HepG2 (cell line): Measurements from ENCODE around the gene FAAP20. TPM values are rescaled to one million over a fixed set of nuclear protein-coding genes. Genes with fewer than 3 reads are reported as not detected.
A peak's percentile ranks its signal among the peaks of the same experiment; 100 is the strongest.

ENCODE experiments used
- CEBPB ChIP-seq: IDR thresholded peaks from 2 replicates; pipeline ENCODE4 v1.6.1; 2011; ENCODE audit warnings: low read depth, low read length, improper control_type of control experiment, borderline replicate concordance
- DMTF1 ChIP-seq: sonication (generic); formaldehyde crosslinking; IDR thresholded peaks from 2 replicates; pipeline ENCODE4 v1.4.0; 2020; ENCODE audit warnings: mild to moderate bottlenecking, missing genetic modification reagents
- GLI4 ChIP-seq: sonication (generic); formaldehyde crosslinking; IDR thresholded peaks from 2 replicates; pipeline ENCODE4 v1.5.1; 2020; ENCODE audit warnings: missing genetic modification reagents, mild to moderate bottlenecking, moderate library complexity, borderline replicate concordance
- GLMP ChIP-seq: sonication (generic); formaldehyde crosslinking; IDR thresholded peaks from 2 replicates; pipeline ENCODE4 v1.9.0; 2021; ENCODE audit warnings: missing genetic modification reagents, mild to moderate bottlenecking, borderline replicate concordance
- HNF4A ChIP-seq: sonication (generic); formaldehyde crosslinking; IDR thresholded peaks from 2 replicates; pipeline ENCODE4 v1.4.0; 2020; ENCODE audit warnings: missing genetic modification reagents
- PAXIP1 ChIP-seq: sonication (generic); formaldehyde crosslinking; conservative IDR thresholded peaks from 2 replicates; pipeline ENCODE4 v1.4.0; 2020; ENCODE audit warnings: mild to moderate bottlenecking, missing genetic modification reagents, moderate library complexity
- SNAI1 ChIP-seq: sonication (generic); formaldehyde crosslinking; IDR thresholded peaks from 2 replicates; pipeline ENCODE4 v1.5.0; 2020; ENCODE audit warnings: mild to moderate bottlenecking, missing genetic modification reagents, borderline replicate concordance
- TFE3 ChIP-seq: IDR thresholded peaks from 2 replicates; pipeline ENCODE4 v1.6.1; 2016
- ZIK1 ChIP-seq: sonication (generic); formaldehyde crosslinking; IDR thresholded peaks from 2 replicates; pipeline ENCODE4 v1.5.0; 2020; ENCODE audit warnings: mild to moderate bottlenecking, low read depth, missing genetic modification reagents, borderline replicate concordance
- ZNF639 ChIP-seq: conservative IDR thresholded peaks from 2 replicates; pipeline ENCODE4 v1.6.1; 2018; ENCODE audit warnings: missing genetic modification reagents
- polyA plus RNA-seq, 8 experiments: library from polyadenylated mRNA; depleted of rRNA in 3 of 8; stranded (reverse) in 7 of 8; unstranded in 1 of 8; fragments of >200 nt; fragmentation: Illumina TruSeq in 4 of 8; extraction: Trizol in 4 of 8; gene quantifications; 2 replicates each; pipeline versions ENCODE4 v1.2.1 to v1.2.3, GENCODE V29; 2011 to 2016; ENCODE audit warnings: low read depth in 4 of 8, missing spikeins in 1 of 8, mixed read lengths in 1 of 8; ENCODE audit not compliant: insufficient read depth in 1 of 8
- total RNA-seq, 5 experiments: library from RNA; depleted of rRNA; stranded (reverse); fragments of >200 nt; fragmentation: Illumina TruSeq; extraction: Trizol; gene quantifications; 2 replicates each; pipeline ENCODE4 v1.2.3, GENCODE V29; 2016; ENCODE audit warnings: low read depth in 1 of 5
- TF ChIP-seq, protein P1 (sequence below): sonication (generic); formaldehyde crosslinking; IDR thresholded peaks from 2 replicates; pipeline ENCODE4; 2020; ENCODE audit warnings: missing genetic modification reagents, mild to moderate bottlenecking, borderline replicate concordance
- TF ChIP-seq, protein P2 (sequence below): sonication (generic); formaldehyde crosslinking; IDR thresholded peaks from 2 replicates; pipeline ENCODE4 v1.5.1; 2020; ENCODE audit warnings: missing genetic modification reagents, mild to moderate bottlenecking, borderline replicate concordance

The FAAP20 gene
- total and polyA plus RNA-seq, 2 of the 13 experiments (the other 11 are each of a cell fraction or from before 2014, with no cell fraction given): 9.6 to 10.8 TPM

DNA sequence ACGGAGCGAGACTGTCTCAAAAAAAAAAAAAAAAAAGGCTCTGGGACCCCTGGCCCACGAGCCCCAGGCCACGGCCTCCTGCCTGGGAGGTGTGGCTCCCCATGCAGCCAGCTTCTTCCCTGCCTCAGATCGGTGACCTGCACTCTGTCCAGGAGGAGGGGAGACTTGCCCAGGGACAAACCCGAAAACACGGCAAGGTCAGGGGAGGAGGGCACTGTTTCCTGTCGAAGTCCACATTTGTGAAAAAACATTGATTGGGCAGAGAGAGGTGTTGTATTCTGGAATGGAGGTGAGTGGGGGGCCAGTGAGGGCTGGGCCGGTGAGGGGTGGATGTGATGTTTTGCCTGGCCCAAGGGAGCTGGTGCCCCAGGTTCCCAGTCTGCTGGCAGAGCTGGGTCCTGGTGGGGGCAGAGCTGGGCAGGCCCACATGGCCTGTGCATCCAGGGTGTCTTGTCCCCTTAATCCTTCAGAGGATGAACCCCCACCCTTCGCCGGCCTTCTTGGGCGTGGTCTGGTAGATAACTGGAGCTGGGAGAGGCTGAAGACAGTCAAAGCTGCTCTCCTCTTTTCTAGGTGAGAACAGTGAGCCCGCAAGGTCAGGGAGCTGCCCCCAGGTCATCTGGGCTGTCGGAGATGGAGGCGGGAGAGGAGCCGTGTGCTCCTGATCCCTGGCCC, 12.4 kb upstream of the FAAP20 start (continued):
- TF ChIP-seq TFE3 (no peak), GLI4 (CRISPR knock-in tag) (no peak), PAXIP1 (CRISPR knock-in tag) (peak; percentile 43; the same call in 1 of the 2 replicates), HNF4A (CRISPR knock-in tag) (peak; percentile 72), GLMP (no peak), SNAI1 (CRISPR knock-in tag) (no peak), CEBPB (no peak), ZNF639 (CRISPR knock-in tag) (no peak), DMTF1 (CRISPR knock-in tag) (no peak), ZIK1 (CRISPR knock-in tag) (0 out of 2 replicates have a peak, but pooled peaks have one; percentile 12)
- TF ChIP-seq, protein P1, sequence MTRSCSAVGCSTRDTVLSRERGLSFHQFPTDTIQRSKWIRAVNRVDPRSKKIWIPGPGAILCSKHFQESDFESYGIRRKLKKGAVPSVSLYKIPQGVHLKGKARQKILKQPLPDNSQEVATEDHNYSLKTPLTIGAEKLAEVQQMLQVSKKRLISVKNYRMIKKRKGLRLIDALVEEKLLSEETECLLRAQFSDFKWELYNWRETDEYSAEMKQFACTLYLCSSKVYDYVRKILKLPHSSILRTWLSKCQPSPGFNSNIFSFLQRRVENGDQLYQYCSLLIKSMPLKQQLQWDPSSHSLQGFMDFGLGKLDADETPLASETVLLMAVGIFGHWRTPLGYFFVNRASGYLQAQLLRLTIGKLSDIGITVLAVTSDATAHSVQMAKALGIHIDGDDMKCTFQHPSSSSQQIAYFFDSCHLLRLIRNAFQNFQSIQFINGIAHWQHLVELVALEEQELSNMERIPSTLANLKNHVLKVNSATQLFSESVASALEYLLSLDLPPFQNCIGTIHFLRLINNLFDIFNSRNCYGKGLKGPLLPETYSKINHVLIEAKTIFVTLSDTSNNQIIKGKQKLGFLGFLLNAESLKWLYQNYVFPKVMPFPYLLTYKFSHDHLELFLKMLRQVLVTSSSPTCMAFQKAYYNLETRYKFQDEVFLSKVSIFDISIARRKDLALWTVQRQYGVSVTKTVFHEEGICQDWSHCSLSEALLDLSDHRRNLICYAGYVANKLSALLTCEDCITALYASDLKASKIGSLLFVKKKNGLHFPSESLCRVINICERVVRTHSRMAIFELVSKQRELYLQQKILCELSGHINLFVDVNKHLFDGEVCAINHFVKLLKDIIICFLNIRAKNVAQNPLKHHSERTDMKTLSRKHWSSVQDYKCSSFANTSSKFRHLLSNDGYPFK (CRISPR knock-in tag): no peak
- TF ChIP-seq, protein P2, sequence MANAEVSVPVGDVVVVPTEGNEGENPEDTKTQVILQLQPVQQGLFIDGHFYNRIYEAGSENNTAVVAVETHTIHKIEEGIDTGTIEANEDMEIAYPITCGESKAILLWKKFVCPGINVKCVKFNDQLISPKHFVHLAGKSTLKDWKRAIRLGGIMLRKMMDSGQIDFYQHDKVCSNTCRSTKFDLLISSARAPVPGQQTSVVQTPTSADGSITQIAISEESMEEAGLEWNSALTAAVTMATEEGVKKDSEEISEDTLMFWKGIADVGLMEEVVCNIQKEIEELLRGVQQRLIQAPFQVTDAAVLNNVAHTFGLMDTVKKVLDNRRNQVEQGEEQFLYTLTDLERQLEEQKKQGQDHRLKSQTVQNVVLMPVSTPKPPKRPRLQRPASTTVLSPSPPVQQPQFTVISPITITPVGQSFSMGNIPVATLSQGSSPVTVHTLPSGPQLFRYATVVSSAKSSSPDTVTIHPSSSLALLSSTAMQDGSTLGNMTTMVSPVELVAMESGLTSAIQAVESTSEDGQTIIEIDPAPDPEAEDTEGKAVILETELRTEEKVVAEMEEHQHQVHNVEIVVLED (CRISPR knock-in tag): peak; percentile 25; the same call in 1 of the 2 replicates
